HG02938 (cell line): ENCODE results near the gene MAN1A1.
"Not testable (repeated sequence)": the region's sequence is repeated elsewhere in the genome, so short reads cannot be mapped to it uniquely, and the experiment has no call there.

Source experiments
- ATAC-seq: cut with Tn5 transposase; IDR thresholded peaks from one replicate; pipeline ENCODE4 v1.9.1; 2021; ENCODE audit warnings: mild to moderate bottlenecking, moderate library complexity; ENCODE audit not compliant: unreplicated experiment

Gene MAN1A1

GRCh38 chr6:119174879-119175817 is 174.4 kb downstream of the MAN1A1 start:
- no peak for ATAC-seq

- ATAC-seq: no peak
These were observed 175.5 kb downstream of the MAN1A1 start for GRCh38 chr6:119174085-119174445.

- peak; percentile 60 for ATAC-seq
These were observed 176.1 kb downstream of the MAN1A1 start for GRCh38 chr6:119173249-119174084.

- ATAC-seq: no peak
These were observed 176.7 kb downstream of the MAN1A1 start for GRCh38 chr6:119172824-119173223.

GRCh38 chr6:119171864-119172588 is 177.5 kb downstream of the MAN1A1 start:
- ATAC-seq: no peak

- no peak for ATAC-seq
These were observed 178.3 kb downstream of the MAN1A1 start for GRCh38 chr6:119171088-119171841.

GRCh38 chr6:119170447-119171087 is 179.0 kb downstream of the MAN1A1 start:
- no peak for ATAC-seq

- no peak for ATAC-seq
These were observed 179.5 kb downstream of the MAN1A1 start for GRCh38 chr6:119170103-119170446.

- ATAC-seq: not testable (repeated sequence)
These were observed 180.2 kb downstream of the MAN1A1 start for GRCh38 chr6:119169355-119169754.

- ATAC-seq: no peak
These were observed 183.4 kb downstream of the MAN1A1 start for GRCh38 chr6:119166024-119166784.

GRCh38 chr6:119163006-119163405 is 186.6 kb downstream of the MAN1A1 start:
- no peak for ATAC-seq

GRCh38 chr6:119162134-119162775 is 187.3 kb downstream of the MAN1A1 start:
- ATAC-seq: peak; percentile 50

GRCh38 chr6:119161438-119161837 is 188.1 kb downstream of the MAN1A1 start:
- no peak for ATAC-seq

GRCh38 chr6:119160911-119161310 is 188.7 kb downstream of the MAN1A1 start:
- ATAC-seq: no peak

GRCh38 chr6:119158057-119158848 is 191.3 kb downstream of the MAN1A1 start:
- ATAC-seq: no peak

- no peak for ATAC-seq
These were observed 192.1 kb downstream of the MAN1A1 start for GRCh38 chr6:119157506-119157815.

GRCh38 chr6:119156757-119157505 is 192.6 kb downstream of the MAN1A1 start:
- no peak for ATAC-seq
